Measurements from ENCODE around the gene ACOT12.

The ACOT12 gene

DNA sequence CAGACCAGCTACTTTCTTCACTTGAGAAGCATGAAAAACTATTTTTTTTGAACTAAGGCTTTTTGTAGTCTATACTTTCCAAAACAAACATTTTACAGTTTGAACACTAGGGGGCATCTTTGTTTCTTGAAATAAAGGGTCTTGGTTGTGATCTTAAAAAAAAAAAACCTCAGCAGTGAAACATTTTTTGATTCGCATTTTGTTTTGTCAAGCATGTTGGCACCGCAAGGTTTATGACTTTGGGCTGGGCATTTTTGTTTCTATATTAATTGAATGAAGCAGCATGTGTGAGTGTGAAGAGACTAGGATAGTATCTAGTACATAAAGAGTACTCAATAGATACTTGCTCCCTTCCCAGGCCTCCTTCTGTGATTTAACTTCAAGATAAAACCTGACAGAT is 31.6 kb upstream of the ACOT12 start:
- H4K91ac ChIP-seq (ENCODE audit: low read length) = no peak overlapping the region
- no peaks in the 10 kb centered on the region for H3K79me1 ChIP-seq (replicated peaks; ENCODE audit: low read length, poor library complexity, severe bottlenecking)
- no peak overlapping the region for H2BK12ac ChIP-seq (ENCODE audit: low read length in 2 of 2)
- no peak overlapping the region for H2AK5ac ChIP-seq (ENCODE audit: low read length, severe bottlenecking)
- H3K18ac ChIP-seq (ENCODE audit: low read depth in 1 of 2, low read length in 2 of 2) = no peak overlapping the region
- no peak overlapping the region for H2BK15ac ChIP-seq (ENCODE audit: low read depth, poor library complexity, severe bottlenecking)
- no peak overlapping the region for H4K8ac ChIP-seq (ENCODE audit: low read length)
- no peak overlapping the region for H3K4ac ChIP-seq (ENCODE audit: low read depth in 1 of 2, low read length in 2 of 2)
- H3K14ac ChIP-seq (ENCODE audit: low read length in 2 of 2) = no peak overlapping the region
- WGBS = 29% methylated on average over 2 of the region's 2 CpGs
- H3K9ac ChIP-seq (ENCODE audit: low read length) = peak overlapping the region; percentile 46
- H3K4me1 ChIP-seq (ENCODE audit: control insufficient read depth, insufficient read depth, low read depth, low read length) = peaks cover 5% of the 10 kb centered on the region
- H2BK120ac ChIP-seq (ENCODE audit: low read depth, low read length) = no peak overlapping the region
- H3K36me3 ChIP-seq (ENCODE audit: control insufficient read depth in 1 of 2, insufficient read depth in 2 of 2, low read depth in 1 of 2, low read length in 2 of 2) = no peaks in the 10 kb centered on the region
- H2BK5ac ChIP-seq (ENCODE audit: low read depth, low read length, poor library complexity, severe bottlenecking) = no peak overlapping the region
- H3K27ac ChIP-seq (ENCODE audit: low read length, poor library complexity, severe bottlenecking) = no peak overlapping the region
- no peak overlapping the region for H3K23ac ChIP-seq (ENCODE audit: low read length in 2 of 2)
- no peak overlapping the region for H3K4me3 ChIP-seq (ENCODE audit: insufficient read depth in 1 of 2, low read depth in 1 of 2, low read length in 2 of 2)
- H3K4me2 ChIP-seq (ENCODE audit: low read length, poor library complexity, severe bottlenecking) = no peak overlapping the region
- DNase-seq = peak; percentile 64
- no peaks in the 10 kb centered on the region for H3K9me3 ChIP-seq (ENCODE audit: control insufficient read depth, low read length)
- H2AFZ ChIP-seq (ENCODE audit: low read depth, low read length) = no peak overlapping the region
- H3K27me3 ChIP-seq (ENCODE audit: control insufficient read depth in 1 of 2, insufficient read depth in 1 of 2, low read length in 2 of 2) = no peaks in the 10 kb centered on the region

DNA sequence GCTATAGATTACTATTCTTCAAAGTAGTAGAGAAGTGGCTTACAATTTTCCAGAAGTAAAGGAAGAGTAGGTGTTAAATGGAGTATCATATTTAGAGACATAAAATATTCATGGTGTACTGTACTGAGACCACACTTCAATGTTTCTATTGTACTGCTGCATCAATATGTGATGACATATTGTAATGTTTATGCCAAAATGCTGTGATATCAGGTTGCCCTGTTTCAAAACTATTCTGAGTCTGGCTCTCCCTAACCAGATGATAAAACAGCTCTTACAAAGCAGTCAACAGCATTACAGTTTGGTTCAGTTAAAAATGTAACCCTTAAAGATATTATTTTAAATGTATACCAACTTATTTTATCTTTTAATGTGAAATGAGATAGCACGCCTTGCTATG is 30.8 kb upstream of the ACOT12 start:
- no peak overlapping the region for H2BK5ac ChIP-seq (ENCODE audit: low read depth, low read length, poor library complexity, severe bottlenecking)
- no peak overlapping the region for H3K4me3 ChIP-seq (ENCODE audit: insufficient read depth in 1 of 2, low read depth in 1 of 2, low read length in 2 of 2)
- H2AFZ ChIP-seq (ENCODE audit: low read depth, low read length) = no peak overlapping the region
- no peak for DNase-seq
- no peak overlapping the region for H3K23ac ChIP-seq (ENCODE audit: low read length in 2 of 2)
- no CpG with 5 or more reads among the region's 1 CpG for WGBS
- H2BK15ac ChIP-seq (ENCODE audit: low read depth, poor library complexity, severe bottlenecking) = no peak overlapping the region
- no peak overlapping the region for H3K27ac ChIP-seq (ENCODE audit: low read length, poor library complexity, severe bottlenecking)
- H3K9me3 ChIP-seq (ENCODE audit: control insufficient read depth, low read length) = no peaks in the 10 kb centered on the region
- no peak overlapping the region for H4K91ac ChIP-seq (ENCODE audit: low read length)
- no peaks in the 10 kb centered on the region for H3K79me1 ChIP-seq (replicated peaks; ENCODE audit: low read length, poor library complexity, severe bottlenecking)
- H3K27me3 ChIP-seq (ENCODE audit: control insufficient read depth in 1 of 2, insufficient read depth in 1 of 2, low read length in 2 of 2) = no peaks in the 10 kb centered on the region
- H2AK5ac ChIP-seq (ENCODE audit: low read length, severe bottlenecking) = no peak overlapping the region
- H2BK120ac ChIP-seq (ENCODE audit: low read depth, low read length) = no peak overlapping the region
- H2BK12ac ChIP-seq (ENCODE audit: low read length in 2 of 2) = no peak overlapping the region
- peaks cover 5% of the 10 kb centered on the region for H3K4me1 ChIP-seq (ENCODE audit: control insufficient read depth, insufficient read depth, low read depth, low read length)
- no peaks in the 10 kb centered on the region for H3K36me3 ChIP-seq (ENCODE audit: control insufficient read depth in 1 of 2, insufficient read depth in 2 of 2, low read depth in 1 of 2, low read length in 2 of 2)
- H3K4ac ChIP-seq (ENCODE audit: low read depth in 1 of 2, low read length in 2 of 2) = no peak overlapping the region
- no peak overlapping the region for H3K14ac ChIP-seq (ENCODE audit: low read length in 2 of 2)
- peak overlapping the region; percentile 43 for H3K9ac ChIP-seq (ENCODE audit: low read length)
- H3K18ac ChIP-seq (ENCODE audit: low read depth in 1 of 2, low read length in 2 of 2) = no peak overlapping the region
- H4K8ac ChIP-seq (ENCODE audit: low read length) = no peak overlapping the region
- no peak overlapping the region for H3K4me2 ChIP-seq (ENCODE audit: low read length, poor library complexity, severe bottlenecking)

DNA sequence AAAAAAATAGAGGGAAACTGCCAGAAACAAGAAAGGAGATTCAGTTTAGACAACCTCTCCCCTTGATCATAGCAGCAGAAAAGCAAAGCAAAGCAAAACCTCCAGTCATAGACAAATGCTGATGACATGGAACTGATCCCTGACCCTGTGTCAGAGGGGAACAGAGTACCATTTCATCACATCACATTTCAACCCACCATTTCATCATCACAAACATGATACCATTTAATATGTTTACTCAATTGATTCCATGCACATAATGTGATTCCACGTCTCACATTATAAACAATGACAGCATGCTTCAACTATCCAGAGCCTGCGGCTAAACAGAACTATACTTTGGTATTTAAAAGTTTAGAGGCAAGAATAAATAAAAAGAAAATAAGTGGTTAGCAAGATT is 28.7 kb upstream of the ACOT12 start:
- no peaks in the 10 kb centered on the region for H3K79me1 ChIP-seq (replicated peaks; ENCODE audit: low read length, poor library complexity, severe bottlenecking)
- no peak overlapping the region for H2BK15ac ChIP-seq (ENCODE audit: low read depth, poor library complexity, severe bottlenecking)
- DNase-seq = peak; percentile 95
- H3K14ac ChIP-seq (ENCODE audit: low read length in 2 of 2) = no peak overlapping the region
- no peak overlapping the region for H3K4me2 ChIP-seq (ENCODE audit: low read length, poor library complexity, severe bottlenecking)
- no peak overlapping the region for H3K4me3 ChIP-seq (ENCODE audit: insufficient read depth in 1 of 2, low read depth in 1 of 2, low read length in 2 of 2)
- H3K36me3 ChIP-seq (ENCODE audit: control insufficient read depth in 1 of 2, insufficient read depth in 2 of 2, low read depth in 1 of 2, low read length in 2 of 2) = no peaks in the 10 kb centered on the region
- no peak overlapping the region for H2AFZ ChIP-seq (ENCODE audit: low read depth, low read length)
- H3K23ac ChIP-seq (ENCODE audit: low read length in 2 of 2) = no peak overlapping the region
- no peak overlapping the region for H3K27ac ChIP-seq (ENCODE audit: low read length, poor library complexity, severe bottlenecking)
- no peak overlapping the region for H2AK5ac ChIP-seq (ENCODE audit: low read length, severe bottlenecking)
- H4K91ac ChIP-seq (ENCODE audit: low read length) = no peak overlapping the region
- H2BK12ac ChIP-seq (ENCODE audit: low read length in 2 of 2) = no peak overlapping the region
- no peak overlapping the region for H2BK5ac ChIP-seq (ENCODE audit: low read depth, low read length, poor library complexity, severe bottlenecking)
- no peaks in the 10 kb centered on the region for H3K9me3 ChIP-seq (ENCODE audit: control insufficient read depth, low read length)
- H3K9ac ChIP-seq (ENCODE audit: low read length) = no peak overlapping the region
- H3K4me1 ChIP-seq (ENCODE audit: control insufficient read depth, insufficient read depth, low read depth, low read length) = peaks cover 5% of the 10 kb centered on the region
- H3K4ac ChIP-seq (ENCODE audit: low read depth in 1 of 2, low read length in 2 of 2) = no peak overlapping the region
- no peak overlapping the region for H2BK120ac ChIP-seq (ENCODE audit: low read depth, low read length)
- no peak overlapping the region for H3K18ac ChIP-seq (ENCODE audit: low read depth in 1 of 2, low read length in 2 of 2)
- H4K8ac ChIP-seq (ENCODE audit: low read length) = no peak overlapping the region
- no CpG with 5 or more reads among the region's 2 CpGs for WGBS
- H3K27me3 ChIP-seq (ENCODE audit: control insufficient read depth in 1 of 2, insufficient read depth in 1 of 2, low read length in 2 of 2) = no peaks in the 10 kb centered on the region

DNA sequence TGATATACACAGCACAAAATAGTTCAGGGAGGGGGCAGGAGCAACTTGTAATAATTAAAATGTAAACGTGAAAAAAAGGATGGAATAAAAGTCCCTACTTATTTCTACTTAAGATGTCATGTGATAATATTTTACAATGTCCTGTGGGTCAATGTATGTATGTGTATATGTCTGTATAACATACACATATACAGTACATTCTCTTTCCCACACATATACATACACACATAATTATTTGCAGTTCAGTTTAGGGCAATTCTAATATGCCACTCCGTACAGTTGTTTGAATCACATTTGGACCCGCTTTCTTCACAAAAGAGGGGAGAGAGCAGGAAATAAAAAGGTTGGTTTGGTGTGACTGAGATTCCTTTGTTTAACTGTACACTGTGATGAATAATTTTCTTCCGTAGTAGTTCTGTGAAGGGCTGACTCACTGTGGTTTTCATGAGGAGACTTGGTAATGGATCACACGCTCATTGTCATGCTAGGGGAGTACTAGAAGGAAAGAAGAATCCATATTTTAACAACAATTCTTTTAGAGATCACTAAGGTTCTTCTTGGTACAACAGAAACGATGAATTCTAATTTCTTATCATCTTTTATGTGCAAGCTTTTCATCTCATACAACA is 26.2 kb upstream of the ACOT12 start:
- no peaks in the 10 kb centered on the region for H3K79me1 ChIP-seq (replicated peaks; ENCODE audit: low read length, poor library complexity, severe bottlenecking)
- no peak overlapping the region for H2BK12ac ChIP-seq (ENCODE audit: low read length in 2 of 2)
- no peak overlapping the region for H3K23ac ChIP-seq (ENCODE audit: low read length in 2 of 2)
- H3K27ac ChIP-seq (ENCODE audit: low read length, poor library complexity, severe bottlenecking) = peak overlapping the region; percentile 19
- no peak overlapping the region for H3K4me3 ChIP-seq (ENCODE audit: insufficient read depth in 1 of 2, low read depth in 1 of 2, low read length in 2 of 2)
- H3K4me1 ChIP-seq (ENCODE audit: control insufficient read depth, insufficient read depth, low read depth, low read length) = peaks cover 5% of the 10 kb centered on the region
- no peak overlapping the region for H2AK5ac ChIP-seq (ENCODE audit: low read length, severe bottlenecking)
- no peaks in the 10 kb centered on the region for H3K9me3 ChIP-seq (ENCODE audit: control insufficient read depth, low read length)
- H3K4me2 ChIP-seq (ENCODE audit: low read length, poor library complexity, severe bottlenecking) = no peak overlapping the region
- H2BK5ac ChIP-seq (ENCODE audit: low read depth, low read length, poor library complexity, severe bottlenecking) = no peak overlapping the region
- no peak overlapping the region for H2BK120ac ChIP-seq (ENCODE audit: low read depth, low read length)
- no peaks in the 10 kb centered on the region for H3K36me3 ChIP-seq (ENCODE audit: control insufficient read depth in 1 of 2, insufficient read depth in 2 of 2, low read depth in 1 of 2, low read length in 2 of 2)
- H3K9ac ChIP-seq (ENCODE audit: low read length) = peak overlapping the region; percentile 88
- no peak overlapping the region for H4K91ac ChIP-seq (ENCODE audit: low read length)
- H3K4ac ChIP-seq (ENCODE audit: low read depth in 1 of 2, low read length in 2 of 2) = no peak overlapping the region
- H3K14ac ChIP-seq (ENCODE audit: low read length in 2 of 2) = no peak overlapping the region
- H3K18ac ChIP-seq (ENCODE audit: low read depth in 1 of 2, low read length in 2 of 2) = no peak overlapping the region
- no peak overlapping the region for H2BK15ac ChIP-seq (ENCODE audit: low read depth, poor library complexity, severe bottlenecking)
- 2% methylated on average over 3 of the region's 6 CpGs for WGBS
- H4K8ac ChIP-seq (ENCODE audit: low read length) = no peak overlapping the region
- DNase-seq = peak; percentile 96
- H2AFZ ChIP-seq (ENCODE audit: low read depth, low read length) = no peak overlapping the region
- H3K27me3 ChIP-seq (ENCODE audit: control insufficient read depth in 1 of 2, insufficient read depth in 1 of 2, low read length in 2 of 2) = no peaks in the 10 kb centered on the region

Measured in mesenchymal stem cell (in vitro differentiated cells and primary cell).